CD4-positive, alpha-beta T cell (primary cell): ENCODE results near the gene CARD19. TPM values are rescaled to one million over a fixed set of nuclear protein-coding genes. Genes with fewer than 3 reads are reported as not detected.

Source experiments
- total RNA-seq, 174 experiments: library from RNA in 2 of 174; stranded (reverse) in 2 of 174; gene quantifications; one replicate each; pipeline ENCODE4 v1.2.3 and lab custom pipeline; 2021 to 2026

CARD19 gene
- total RNA-seq, 2 experiments from 2014 or later: 38.8 to 39.2 TPM

Other genes starting within 250 kb of the CARD19 start
- 10 to 100 TPM; 13.3 to 13.6 TPM for gene ZNF484, start 218.2 kb upstream of the CARD19 start, total RNA-seq
- 10 to 100 TPM; 91.0 to 95.7 TPM for gene FGD3, start 148.7 kb upstream of the CARD19 start, total RNA-seq
- gene SUSD3, start 37.5 kb upstream of the CARD19 start, total RNA-seq: 10 to 100 TPM; 33.9 to 35.6 TPM
- gene NINJ1, start 38.0 kb downstream of the CARD19 start, total RNA-seq: 10 to 100 TPM; 87.8 to 87.9 TPM
- gene WNK2, start 87.9 kb downstream of the CARD19 start, total RNA-seq: under 1 TPM; 0.19 to 0.22 TPM